GM21786 (cell line): ENCODE results near the gene MRPS7.
"Not testable (repeated sequence)": the region's sequence is repeated elsewhere in the genome, so short reads cannot be mapped to it uniquely, and the experiment has no call there.

Source experiments
- ATAC-seq: cut with Tn5 transposase; IDR thresholded peaks from one replicate; pipeline ENCODE4 v1.9.1; 2021; ENCODE audit not compliant: unreplicated experiment

MRPS7 gene

DNA sequence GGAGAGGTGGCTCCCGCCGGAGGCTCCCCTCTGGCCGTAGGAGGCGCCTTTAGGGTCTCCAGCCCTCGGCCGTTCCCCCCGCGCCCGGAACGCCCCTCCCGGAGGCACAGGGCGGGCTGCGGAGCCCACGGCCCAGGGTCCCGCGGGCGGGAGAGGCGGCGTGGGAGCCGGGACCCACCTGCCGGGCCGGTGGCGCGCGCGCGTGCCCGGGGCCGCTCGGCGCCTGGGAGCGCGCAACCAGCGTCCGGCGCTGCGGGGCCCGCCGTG lies 9.2 kb downstream of the MRPS7 start, which contains the start of gene MIF4GD:
MIF4GD (minus strand) TSS at position 266 of the 267 bp plus-strand sequence. CDS start 1,036 bp downstream, outside the sequence.
- no peak for ATAC-seq

DNA sequence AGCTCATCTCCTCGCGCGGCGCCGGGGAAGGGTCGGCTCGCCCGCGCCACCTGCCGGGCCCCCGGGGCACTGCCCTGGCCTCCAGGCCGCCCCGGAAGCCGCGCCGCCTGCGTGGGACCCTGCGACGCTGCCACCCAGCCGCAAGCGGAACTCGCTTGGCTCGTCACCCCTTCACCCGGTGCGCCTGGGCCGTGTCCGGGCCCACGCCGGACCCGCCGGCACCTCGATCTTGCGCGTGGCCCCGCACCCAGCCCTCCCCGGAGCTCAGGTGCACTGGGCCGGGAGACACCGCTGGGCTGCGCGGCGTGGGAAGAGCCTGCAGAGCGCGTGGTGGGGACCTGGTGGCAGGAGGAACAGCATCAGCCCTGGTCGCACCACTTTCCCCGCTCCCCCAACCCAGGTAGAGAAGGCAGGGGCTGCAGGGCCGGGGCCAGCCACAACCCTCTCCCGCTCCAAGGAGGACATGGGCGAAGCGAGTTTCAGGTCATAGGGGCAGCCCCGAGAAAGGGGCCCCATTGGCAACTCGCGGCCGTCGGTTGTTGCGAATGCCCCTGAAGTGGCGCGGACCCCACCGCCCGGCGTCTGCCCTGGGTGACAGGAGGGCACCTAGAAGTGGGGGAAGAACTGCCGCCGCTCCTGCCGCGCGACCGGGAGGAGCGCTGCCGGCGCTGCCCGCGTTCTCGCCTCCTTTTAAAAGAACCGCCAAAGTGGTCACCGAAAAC lies 9.7 kb downstream of the MRPS7 start:
- peak; percentile 64 for ATAC-seq

DNA sequence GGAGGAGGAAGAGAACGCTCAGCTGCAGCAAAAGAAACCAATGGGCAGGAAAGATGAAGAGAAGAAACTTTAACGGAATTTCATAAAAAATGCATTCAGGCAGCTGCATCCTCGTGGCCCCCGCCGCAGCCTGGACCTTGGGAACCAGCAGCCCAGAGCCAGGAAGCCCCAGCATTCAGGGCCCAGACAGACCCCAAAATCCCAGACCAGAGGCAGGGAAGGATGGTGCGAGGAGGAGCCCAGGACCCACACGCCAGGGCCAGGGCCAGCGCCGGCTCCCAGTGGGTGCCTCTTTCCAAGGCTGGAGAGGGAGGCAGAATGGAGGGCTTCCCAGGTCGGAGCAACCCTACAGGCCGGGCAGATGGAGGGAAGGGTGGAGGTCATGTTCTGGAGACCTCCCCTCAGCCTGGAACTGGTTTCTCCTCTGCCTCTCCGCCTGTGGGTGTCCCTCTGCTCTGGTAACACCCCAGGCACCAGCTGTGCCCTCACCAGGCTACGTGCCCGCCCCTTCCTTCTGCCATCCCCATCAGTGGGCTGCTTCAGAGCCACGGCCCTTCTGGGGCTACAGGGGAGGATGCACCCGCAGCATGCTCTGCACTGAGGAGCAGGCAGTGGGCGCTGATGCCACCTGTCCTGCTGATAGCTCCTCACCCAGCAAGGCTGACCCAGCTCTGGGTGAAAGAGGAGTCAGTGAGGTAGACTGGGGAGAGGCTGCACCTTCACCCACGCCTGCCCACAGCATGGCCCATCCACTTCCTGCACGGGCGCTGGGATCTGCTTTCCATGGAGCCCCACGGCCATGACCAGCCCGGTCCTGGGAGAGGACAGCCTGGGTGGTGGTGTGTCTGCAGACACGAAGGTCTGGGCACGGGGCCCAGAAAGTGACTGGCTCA lies 10.5 kb downstream of the MRPS7 start:
- no peak for ATAC-seq

DNA sequence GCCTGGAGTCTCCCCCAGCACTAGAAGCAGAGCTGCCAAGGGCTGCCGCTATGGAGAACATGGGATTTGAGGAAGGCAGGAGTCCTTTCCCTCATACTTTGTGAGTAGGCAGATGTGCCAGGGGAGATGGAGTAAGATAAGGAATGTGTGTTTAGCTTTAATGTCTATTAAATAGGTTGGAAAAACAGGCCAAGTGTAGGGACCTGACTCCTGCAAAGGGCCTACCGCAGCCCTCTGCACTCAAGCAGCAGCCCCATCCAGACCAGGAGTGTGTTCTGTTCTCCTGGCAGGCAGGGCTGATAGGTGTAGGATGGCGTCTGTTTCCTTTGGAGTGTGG lies 11.1 kb downstream of the MRPS7 start:
- no peak for ATAC-seq

DNA sequence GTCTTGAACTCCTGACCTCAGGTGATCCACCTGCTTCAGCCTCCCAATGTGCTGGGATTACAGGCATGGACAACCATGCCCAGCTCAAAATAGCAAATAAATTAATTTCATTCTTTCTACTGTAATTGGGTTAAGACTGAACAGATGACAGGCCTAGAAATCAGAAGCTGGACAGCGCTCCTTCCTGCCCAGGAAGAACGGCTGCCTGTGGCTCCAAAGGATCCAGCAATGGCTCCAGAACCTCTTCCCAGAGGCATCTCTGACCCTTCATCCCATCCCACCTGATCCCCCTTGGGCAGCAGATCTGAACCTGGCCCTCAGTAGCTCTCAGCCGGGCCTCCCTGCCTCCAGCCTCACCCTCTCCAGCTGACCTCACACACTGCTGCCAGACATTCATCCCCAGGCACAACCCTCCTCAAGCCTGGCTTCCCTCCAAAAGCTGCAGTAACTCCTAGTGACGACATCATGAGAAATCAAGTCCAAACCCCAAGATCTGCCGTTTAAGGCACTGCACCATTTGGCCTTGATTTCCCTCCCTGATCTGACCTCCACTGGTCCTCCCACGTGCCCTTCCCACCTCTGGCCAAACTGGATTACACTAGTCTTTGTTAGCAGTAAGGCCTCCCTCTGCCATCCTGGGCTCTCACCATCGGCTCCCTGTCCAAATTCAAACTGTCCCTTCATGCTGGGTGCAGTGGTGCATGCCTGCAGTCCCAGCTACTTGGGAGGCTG lies 12.5 kb downstream of the MRPS7 start:
- ATAC-seq, result no peak

DNA sequence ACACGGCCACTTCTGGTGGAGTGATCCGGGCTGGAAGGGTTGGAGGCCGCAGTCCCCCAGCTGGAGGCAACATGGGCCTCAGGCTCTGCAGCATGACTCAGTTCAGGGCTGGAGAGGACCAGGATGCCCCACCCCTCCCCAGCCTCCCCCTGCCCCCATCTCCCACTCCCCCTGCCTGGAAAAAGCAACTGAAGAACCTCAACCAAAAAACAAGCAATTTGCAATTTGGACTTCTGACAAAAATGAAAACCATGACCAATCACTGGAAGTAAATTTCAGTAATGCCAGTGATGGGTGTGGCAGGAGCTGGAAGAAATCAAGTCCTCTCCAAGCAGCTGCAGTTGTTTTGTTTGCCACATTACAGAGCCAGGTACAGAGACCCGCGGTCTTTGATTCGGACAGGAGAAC lies 16.0 kb downstream of the MRPS7 start:
- no peak for ATAC-seq

DNA sequence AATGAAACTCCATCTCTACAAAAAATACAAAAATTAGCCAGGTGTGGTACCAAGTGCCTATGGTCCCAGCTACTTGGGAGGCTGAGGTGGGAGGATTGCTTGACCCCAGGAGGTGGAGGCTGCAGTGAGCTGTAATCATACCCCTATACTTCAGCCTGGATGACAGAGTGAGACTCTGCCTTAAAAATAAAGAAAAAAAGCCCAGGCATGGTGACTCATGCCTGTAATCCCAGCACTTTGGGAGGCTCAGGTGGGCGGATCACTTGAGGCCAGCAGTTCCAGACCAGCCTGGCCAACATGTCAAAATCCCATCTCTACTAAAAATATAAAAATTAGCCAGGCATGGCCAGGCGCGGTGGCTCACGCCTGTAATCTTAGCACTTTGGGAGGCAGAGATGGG lies 18.5 kb downstream of the MRPS7 start:
- ATAC-seq, result not testable (repeated sequence)

DNA sequence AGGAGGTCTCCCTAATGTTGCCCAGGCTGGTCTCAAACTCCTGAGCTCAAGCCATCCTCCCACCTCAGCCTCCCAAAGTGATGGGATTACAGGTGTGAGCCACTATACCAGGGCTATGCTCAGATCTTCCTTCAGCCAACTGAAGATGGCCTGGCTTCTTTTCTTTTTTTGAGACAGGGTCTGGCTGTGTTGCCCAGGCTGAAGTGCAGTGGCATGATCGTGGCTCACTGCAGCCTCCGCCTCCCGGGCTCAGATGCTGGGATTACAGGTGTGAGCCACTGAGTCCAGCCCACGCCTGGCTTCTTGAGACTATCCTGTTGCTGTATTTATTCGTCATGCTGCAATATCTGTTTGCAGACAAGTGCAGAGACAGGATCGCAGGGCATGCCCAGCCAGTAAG lies 23.4 kb downstream of the MRPS7 start:
- no peak for ATAC-seq

DNA sequence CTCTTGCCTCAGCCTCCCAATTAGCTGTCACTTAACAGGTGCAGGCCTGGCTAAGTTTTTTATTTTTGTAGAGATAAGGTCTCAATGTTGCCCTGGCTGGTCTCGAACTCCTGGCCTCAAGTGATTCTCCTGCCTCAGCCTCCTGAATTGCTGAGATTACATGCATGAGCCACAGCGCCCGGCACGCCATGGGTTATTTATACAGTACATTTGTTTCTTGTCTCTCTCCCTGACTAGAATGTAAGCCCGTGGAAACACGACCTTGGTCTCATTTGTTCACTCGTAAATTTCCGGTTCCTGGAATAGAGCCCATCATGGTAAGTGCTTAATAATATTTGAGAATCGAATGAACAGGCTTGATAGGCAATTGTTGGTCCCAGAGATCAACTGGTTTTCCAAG lies 25.5 kb downstream of the MRPS7 start:
- no peak for ATAC-seq

DNA sequence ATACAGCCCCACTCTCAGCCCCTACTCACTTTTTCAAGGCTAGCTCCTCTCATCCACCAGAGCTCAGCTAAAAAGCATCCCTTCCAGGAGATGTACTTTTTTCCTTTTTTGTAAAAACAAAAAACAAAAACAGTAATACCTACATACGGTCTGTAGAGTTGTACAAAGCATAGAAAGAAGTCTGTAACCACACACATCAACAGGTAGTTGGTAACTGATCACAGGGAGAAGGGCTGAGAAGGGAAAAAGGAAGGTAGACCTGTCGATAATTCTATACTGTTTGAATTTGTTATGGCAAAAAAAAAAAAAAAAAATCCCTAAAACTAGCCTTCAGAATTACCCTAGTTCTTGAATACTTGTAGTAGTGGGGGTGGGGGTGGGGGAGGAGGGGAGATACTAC lies 26.7 kb downstream of the MRPS7 start:
- ATAC-seq, result no peak

DNA sequence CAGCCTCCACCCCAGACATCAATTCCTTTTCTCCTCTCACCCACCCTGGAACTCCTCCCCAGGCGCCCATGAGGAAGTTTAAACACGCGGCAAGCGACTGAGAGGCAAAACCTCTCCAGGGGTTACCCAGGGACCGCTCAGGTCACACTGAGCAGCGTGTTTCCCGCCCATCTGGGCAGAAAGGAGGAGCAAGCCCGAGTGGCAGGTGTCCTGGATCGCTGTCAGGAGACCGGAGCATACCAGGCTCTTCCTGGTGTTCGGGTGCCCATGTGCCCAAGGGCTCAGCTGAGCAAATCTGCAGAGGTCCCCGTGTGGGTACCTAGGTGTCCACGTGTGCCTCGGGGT lies 27.1 kb downstream of the MRPS7 start:
- ATAC-seq, result peak; percentile 4

DNA sequence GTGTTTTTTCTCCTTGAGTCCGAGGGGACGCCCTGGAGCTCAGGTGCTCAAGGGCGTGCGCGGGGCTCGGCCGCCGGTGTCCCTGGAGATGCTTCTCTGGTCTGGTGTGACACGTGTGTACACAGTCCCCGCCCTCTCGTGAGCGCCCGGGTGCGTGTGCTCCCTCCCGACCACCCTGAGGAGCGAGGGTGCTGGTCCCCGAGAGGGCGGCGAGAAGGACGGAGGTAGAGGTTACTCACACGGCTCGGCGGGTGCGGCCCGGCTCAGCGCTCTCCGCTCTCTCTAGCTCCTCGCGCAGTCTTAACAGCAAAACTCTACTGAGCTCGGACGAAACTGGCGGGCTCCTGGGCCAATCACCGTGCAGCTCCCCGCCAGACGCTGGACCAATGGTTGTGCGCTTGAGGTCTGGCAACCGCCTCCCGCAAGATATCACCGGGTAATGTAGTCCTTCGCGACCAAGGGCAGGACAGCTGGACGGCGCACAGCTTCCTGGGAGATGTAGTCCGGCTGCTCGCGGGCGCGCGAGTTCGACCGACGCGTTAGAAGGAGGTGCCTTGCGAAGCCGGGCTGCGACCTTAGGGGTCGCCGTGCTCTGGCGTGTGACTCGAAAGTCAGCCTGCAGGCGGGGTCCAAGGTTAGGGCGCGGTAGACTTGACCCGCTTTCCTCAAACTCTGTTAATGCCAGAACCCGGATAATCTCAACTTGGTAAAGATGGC lies 27.6 kb downstream of the MRPS7 start, which contains the start of gene SLC25A19:
SLC25A19 (minus strand) TSS at position 319 of the 717 bp plus-strand sequence. CDS start 2,669 bp downstream, outside the sequence.
- peak; percentile 90 for ATAC-seq

DNA sequence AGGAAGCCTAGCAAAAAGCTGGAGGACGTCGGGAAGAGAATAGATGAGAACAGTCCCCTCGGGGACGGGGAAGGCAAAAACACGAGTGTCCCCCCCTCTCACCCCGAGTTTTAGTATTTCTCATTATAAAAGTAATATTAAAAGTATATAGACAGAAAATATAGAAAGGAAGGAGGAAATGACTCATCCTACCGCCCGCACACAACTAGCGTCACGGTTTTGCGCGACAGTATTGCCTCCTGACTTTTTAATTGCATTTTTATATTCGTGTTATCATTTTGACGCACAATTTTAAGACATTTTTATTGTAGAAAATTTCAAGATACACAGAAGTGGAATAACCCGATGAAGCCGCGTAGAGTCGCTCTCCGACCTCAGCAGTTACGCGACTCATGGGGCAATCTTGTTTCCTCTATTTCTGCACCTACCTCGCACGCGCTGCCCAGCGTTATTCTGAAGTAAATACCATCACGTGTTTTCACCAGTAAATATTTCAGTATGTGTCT lies 28.2 kb downstream of the MRPS7 start:
- peak; percentile 14 for ATAC-seq

DNA sequence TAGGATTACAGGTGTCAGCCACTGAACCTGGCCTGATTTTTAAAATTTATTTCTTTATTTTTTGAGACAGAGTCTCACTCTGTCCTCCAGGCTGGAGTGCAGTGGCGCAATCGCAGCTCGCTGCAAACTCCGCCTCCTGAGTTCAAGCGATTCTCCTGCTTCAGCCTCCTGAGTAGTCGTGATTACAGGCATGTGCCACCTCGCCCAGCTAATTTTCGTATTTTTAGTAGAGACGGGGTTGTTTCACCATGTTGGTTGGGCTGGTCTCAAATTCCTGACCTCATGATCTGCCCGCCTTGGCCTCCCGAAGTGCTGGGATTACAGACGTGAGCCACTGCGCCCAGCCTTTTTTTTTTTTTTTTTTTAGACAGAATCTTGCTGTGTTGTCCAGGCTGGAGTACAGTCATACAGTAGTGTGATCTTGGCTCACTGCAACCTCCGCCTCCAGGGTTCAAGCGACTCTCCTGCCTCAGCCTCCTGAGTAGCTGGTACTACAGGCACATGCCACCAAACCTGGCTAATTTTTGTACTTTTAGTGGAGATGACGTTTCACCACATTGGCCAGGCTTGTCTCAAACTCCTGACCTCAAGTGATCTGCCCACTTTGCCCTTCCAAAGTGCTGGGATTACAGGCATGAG lies 31.2 kb downstream of the MRPS7 start:
- not testable (repeated sequence) for ATAC-seq

DNA sequence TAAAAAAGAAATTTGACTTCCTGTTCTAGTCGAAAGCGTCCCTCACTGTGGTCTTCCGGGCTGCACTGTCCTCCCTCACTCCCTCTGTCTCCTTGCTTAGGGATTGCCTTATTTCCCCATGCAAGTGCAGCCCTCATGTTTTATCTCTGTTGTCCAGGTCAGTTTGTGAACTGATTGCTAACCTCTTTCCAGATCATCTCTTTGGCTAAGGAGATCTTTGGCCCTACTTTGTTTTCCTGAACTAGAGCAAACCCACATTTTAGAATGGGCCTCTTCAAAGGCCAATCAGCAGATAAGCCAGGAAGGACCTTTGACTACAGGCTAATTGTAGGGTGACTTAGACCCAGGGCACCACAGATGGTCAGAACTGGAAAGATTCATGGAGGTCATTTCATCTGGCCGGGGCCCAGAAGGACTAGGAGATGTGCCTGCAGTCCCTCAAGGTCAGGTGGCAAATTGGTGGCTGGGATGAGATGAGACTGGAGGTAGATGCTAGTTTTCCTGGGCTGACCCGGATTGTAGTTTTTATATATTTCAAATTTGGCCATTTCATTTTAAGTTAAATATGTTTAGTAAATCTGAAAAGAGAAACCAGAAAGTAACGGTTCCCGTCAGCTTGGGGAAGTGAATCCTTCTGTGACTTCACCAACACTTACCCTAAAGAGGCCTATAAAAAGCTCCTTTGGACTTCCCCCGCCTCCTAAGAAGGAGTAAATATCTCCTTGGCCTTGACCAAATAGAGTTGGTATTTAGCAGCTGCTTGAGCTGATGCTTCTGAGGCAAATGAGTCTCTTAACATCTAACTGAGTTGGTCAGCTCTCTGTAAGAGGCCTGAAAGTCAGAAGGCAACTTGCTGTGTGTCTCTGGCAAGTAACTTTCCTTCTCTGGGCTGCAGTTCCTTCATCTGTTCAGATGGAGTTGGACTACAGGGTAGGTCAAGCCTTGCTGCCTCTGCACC lies 33.8 kb downstream of the MRPS7 start:
- ATAC-seq, result peak; percentile 73

DNA sequence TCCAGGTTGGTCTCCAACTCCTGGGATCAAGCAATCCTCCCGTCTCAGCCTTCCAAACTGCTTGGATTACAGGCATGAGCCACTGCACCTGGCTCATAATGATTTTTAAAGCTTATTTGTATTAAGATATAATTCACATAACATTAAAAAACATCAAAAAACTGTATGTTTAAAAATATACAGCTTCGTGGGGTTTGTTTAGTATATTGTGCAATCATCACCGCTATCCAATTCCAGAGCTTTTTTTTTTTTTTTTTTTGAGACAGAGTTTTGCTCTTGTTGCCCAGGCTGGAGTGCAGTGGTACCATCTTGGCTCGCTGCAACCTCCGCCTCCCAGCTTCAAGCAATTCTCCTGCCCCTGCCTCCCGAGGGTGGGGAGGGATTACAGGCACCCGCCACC lies 38.6 kb downstream of the MRPS7 start:
- ATAC-seq, result no peak

DNA sequence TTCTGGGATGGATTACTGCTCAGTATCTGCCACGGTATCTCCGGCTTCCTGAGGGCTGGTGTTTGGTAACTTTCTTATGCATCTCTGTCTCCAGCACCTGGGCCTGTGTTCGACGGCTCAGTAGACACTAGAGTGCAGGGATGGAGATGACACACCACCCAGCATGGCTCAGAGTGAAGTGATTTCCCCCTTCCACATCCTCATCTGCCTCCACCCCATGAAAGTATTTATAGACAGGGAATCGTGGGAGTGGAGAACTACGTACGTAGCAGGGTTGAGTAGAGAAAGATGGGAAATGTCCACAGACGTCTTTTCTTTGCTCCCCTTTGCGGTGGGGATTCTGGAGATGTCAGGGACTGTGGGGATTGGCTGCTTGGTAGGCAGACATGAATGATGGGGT lies 39.4 kb downstream of the MRPS7 start:
- ATAC-seq, result no peak

DNA sequence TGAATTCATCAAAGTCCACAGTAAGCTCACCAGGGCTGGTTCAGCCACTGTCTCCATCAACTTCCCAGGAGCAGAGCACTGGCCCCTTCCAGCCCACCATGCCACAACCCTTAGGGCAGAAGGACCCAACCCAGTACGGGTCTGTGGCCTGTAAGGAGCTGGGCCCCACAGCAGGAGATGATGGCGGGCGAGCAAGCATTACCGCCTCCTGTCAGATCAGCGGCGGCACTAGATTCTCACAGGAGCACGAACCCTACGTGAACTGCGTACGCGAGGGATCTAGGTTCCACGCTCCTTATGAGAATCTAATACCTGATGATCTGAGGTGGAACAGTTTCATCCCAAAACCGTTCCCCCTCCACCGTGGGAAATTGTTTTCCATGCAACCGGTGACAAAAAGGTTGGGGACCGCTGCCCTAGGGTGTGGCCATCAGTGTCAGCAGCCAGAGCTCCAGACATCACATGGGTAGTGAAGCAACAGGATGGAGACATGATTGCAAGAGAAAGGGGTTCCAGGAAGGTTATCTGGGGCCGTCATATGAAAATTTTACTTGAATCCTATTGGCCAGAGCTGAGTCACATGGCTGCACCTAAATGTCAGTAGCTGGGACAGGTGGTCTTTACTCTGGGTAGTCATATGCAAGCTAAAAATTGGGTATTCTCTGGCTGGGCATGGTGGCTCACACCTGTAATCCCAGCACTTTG lies 40.0 kb downstream of the MRPS7 start:
- ATAC-seq, result no peak
